Measurements from ENCODE around the gene MPI. TPM values are rescaled to one million over a fixed set of nuclear protein-coding genes. Genes with fewer than 3 reads are reported as not detected.

Gene MPI
- total and polyA plus RNA-seq, 10 of the 15 experiments (the other 5 are each of a cell fraction or from before 2014, with no cell fraction given) = 35.6 to 93.9 (median 44.1) TPM

- 16% methylated on average over 18 of the region's 18 CpGs for whole genome bisulfite sequencing (ENCODE audit: insufficient coverage, insufficient replicate concordance, low lambda C conversion rate, missing lambda C conversion rate)
- Histone ChIP-seq H3K36me3 (ENCODE audit: control insufficient read depth in 2 of 2, insufficient read depth in 2 of 2, low read length in 1 of 2) (peaks cover 13 to 21% of the 10 kb centered on the region in 2 experiments; a peak in 3 of 4 replicates), H3K27ac (ENCODE audit: control insufficient read depth, insufficient read depth) (peak overlapping the region; percentile 80), H3K9me3 (replicated peaks; ENCODE audit: control insufficient read depth, insufficient read depth, low read length) (no peaks in the 10 kb centered on the region), H3K4me2 (ENCODE audit: control insufficient read depth, insufficient read depth) (peak overlapping the region; percentile 93), H3K4me1 (ENCODE audit: control insufficient read depth, insufficient read depth, low read length) (peaks cover 13% of the 10 kb centered on the region), H3K79me2 (ENCODE audit: control insufficient read depth, insufficient read depth, low read length) (peaks cover 3% of the 10 kb centered on the region; the same call in 1 of the 2 replicates), H4K20me1 (ENCODE audit: control insufficient read depth, insufficient read depth) (no peaks in the 10 kb centered on the region), H3K4me3 (peak overlapping the region; percentile 62), H3K27me3 (replicated peaks in 1 of 2; ENCODE audit: control insufficient read depth in 2 of 2, insufficient read depth in 2 of 2, low read length in 1 of 2) (no peaks in the 10 kb centered on the region), H2AFZ (ENCODE audit: control insufficient read depth, low read depth, low read length) (peak overlapping the region; percentile 47), H3K9ac (ENCODE audit: control insufficient read depth, insufficient read depth, low read length) (peak overlapping the region; percentile 73)
- no peak for DNase-seq (ENCODE audit: low read depth, low spot score)
- ChIA-PET POLR2A (interaction anchor here (0.5 to 1.6 kb wide), 7 partner anchors 13 to 58 kb away, joined by 3 to 10 read pairs (median 5); no protein-coding TSS in a partner anchor), RAD21 (ENCODE audit: unreplicated experiment) (interaction anchor here (0.9 to 3.1 kb wide), 8 partner anchors 15 to 107 kb away, joined by 3 to 13 read pairs (median 8); partner anchors contain the start of gene FAM219B), CTCF (interaction anchor here (1.0 to 6.2 kb wide), 8 partner anchors 8 to 74 kb away, joined by 3 to 59 read pairs (median 10); no protein-coding TSS in a partner anchor), SMC1A (ENCODE audit: uncharacterized antibody, unreplicated experiment) (interaction anchor here (0.5 to 6.1 kb wide), 5 partner anchors 27 to 72 kb away, joined by 4 to 43 read pairs (median 6); no protein-coding TSS in a partner anchor)
- no peak for ATAC-seq
- FAIRE-seq = no peak
- BruUV-seq (replicated peaks) = TSS peak; percentile 89
- in situ Hi-C loops (cut with MboI) (no loop called here), intact Hi-C loops (cut with micrococcal nuclease; ENCODE audit: unreplicated experiment) (loop anchor here (2.0 to 5.0 kb wide), 4 partner anchors 27 to 73 kb away; no protein-coding TSS in a partner anchor)
- TF ChIP-seq, protein P1, sequence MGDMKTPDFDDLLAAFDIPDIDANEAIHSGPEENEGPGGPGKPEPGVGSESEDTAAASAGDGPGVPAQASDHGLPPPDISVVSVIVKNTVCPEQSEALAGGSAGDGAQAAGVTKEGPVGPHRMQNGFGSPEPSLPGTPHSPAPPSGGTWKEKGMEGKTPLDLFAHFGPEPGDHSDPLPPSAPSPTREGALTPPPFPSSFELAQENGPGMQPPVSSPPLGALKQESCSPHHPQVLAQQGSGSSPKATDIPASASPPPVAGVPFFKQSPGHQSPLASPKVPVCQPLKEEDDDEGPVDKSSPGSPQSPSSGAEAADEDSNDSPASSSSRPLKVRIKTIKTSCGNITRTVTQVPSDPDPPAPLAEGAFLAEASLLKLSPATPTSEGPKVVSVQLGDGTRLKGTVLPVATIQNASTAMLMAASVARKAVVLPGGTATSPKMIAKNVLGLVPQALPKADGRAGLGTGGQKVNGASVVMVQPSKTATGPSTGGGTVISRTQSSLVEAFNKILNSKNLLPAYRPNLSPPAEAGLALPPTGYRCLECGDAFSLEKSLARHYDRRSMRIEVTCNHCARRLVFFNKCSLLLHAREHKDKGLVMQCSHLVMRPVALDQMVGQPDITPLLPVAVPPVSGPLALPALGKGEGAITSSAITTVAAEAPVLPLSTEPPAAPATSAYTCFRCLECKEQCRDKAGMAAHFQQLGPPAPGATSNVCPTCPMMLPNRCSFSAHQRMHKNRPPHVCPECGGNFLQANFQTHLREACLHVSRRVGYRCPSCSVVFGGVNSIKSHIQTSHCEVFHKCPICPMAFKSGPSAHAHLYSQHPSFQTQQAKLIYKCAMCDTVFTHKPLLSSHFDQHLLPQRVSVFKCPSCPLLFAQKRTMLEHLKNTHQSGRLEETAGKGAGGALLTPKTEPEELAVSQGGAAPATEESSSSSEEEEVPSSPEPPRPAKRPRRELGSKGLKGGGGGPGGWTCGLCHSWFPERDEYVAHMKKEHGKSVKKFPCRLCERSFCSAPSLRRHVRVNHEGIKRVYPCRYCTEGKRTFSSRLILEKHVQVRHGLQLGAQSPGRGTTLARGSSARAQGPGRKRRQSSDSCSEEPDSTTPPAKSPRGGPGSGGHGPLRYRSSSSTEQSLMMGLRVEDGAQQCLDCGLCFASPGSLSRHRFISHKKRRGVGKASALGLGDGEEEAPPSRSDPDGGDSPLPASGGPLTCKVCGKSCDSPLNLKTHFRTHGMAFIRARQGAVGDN (IDR thresholded peaks at IDR 0.05) = 0 out of 2 replicates have a peak, but pooled peaks have one; percentile 9
- TF ChIP-seq CHD2 (IDR thresholded peaks at IDR 0.05; ENCODE audit: borderline replicate concordance, low read depth, low read length) (no peak), MYC (IDR thresholded peaks at IDR 0.05; ENCODE audit: insufficient read depth, insufficient read length, insufficient replicate concordance, low read length, severe bottlenecking) (peak; percentile 2), SIX5 (IDR thresholded peaks at IDR 0.05; ENCODE audit: low read depth, low read length, severe bottlenecking) (no peak), IKZF2 (IDR thresholded peaks at IDR 0.05) (peak; percentile 31 to 36; a peak in 1 of 4 replicates), NFXL1 (IDR thresholded peaks at IDR 0.05; ENCODE audit: borderline replicate concordance) (no peak), GATAD2B (conservative IDR thresholded peaks at IDR 0.05; ENCODE audit: low read depth) (no peak), ATF7 (IDR thresholded peaks at IDR 0.05; ENCODE audit: low read depth) (peak; percentile 37; the same call in 1 of the 2 replicates), MTA2 (IDR thresholded peaks at IDR 0.05; ENCODE audit: low read depth) (no peak), ZBTB4 (CRISPR knock-in tag; IDR thresholded peaks at IDR 0.05) (no peak), SREBF2 (IDR thresholded peaks at IDR 0.05; ENCODE audit: low read length) (no peak), ESRRA (IDR thresholded peaks at IDR 0.05; ENCODE audit: low read length) (0 out of 2 replicates have a peak, but pooled peaks have one; percentile 6)
- TF ChIP-seq, protein P2, sequence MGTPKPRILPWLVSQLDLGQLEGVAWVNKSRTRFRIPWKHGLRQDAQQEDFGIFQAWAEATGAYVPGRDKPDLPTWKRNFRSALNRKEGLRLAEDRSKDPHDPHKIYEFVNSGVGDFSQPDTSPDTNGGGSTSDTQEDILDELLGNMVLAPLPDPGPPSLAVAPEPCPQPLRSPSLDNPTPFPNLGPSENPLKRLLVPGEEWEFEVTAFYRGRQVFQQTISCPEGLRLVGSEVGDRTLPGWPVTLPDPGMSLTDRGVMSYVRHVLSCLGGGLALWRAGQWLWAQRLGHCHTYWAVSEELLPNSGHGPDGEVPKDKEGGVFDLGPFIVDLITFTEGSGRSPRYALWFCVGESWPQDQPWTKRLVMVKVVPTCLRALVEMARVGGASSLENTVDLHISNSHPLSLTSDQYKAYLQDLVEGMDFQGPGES (IDR thresholded peaks at IDR 0.05) = no peak
- TF ChIP-seq, protein P3, sequence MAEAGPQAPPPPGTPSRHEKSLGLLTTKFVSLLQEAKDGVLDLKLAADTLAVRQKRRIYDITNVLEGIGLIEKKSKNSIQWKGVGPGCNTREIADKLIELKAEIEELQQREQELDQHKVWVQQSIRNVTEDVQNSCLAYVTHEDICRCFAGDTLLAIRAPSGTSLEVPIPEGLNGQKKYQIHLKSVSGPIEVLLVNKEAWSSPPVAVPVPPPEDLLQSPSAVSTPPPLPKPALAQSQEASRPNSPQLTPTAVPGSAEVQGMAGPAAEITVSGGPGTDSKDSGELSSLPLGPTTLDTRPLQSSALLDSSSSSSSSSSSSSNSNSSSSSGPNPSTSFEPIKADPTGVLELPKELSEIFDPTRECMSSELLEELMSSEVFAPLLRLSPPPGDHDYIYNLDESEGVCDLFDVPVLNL (IDR thresholded peaks at IDR 0.05; ENCODE audit: low read depth, low read length) = no peak
Measured at GRCh38 chr15:74843445-74843828, 46.4 kb upstream of the MPI start.

Measured in GM12878 (cell line).